HG03565 (cell line): ENCODE results near the gene MORN1.

Experiments used
- ATAC-seq: cut with Tn5 transposase; IDR thresholded peaks from one replicate; pipeline ENCODE4 v1.9.1; 2021; ENCODE audit warnings: mild to moderate bottlenecking, moderate library complexity; ENCODE audit not compliant: unreplicated experiment

The MORN1 gene

GRCh38 chr1:2324553-2325366 lies 66.6 kb downstream of the MORN1 start:
- ATAC-seq, result no peak

GRCh38 chr1:2323451-2323974 lies 67.8 kb downstream of the MORN1 start:
- ATAC-seq, result no peak

GRCh38 chr1:2322581-2323211 lies 68.7 kb downstream of the MORN1 start:
- ATAC-seq, result no peak

GRCh38 chr1:2322065-2322571 lies 69.2 kb downstream of the MORN1 start:
- no peak for ATAC-seq

- no peak for ATAC-seq
Observed at GRCh38 chr1:2320760-2321667, 70.3 kb downstream of the MORN1 start.

- no peak for ATAC-seq
Observed at GRCh38 chr1:2320006-2320405, 71.3 kb downstream of the MORN1 start.

GRCh38 chr1:2319291-2319690 lies 72.1 kb downstream of the MORN1 start:
- ATAC-seq, result no peak

- ATAC-seq, result no peak
Observed at GRCh38 chr1:2318314-2319278, 72.8 kb downstream of the MORN1 start.

GRCh38 chr1:2317230-2318065 lies 73.9 kb downstream of the MORN1 start:
- ATAC-seq, result no peak

- ATAC-seq, result no peak
Observed at GRCh38 chr1:2316451-2316961, 74.8 kb downstream of the MORN1 start.

GRCh38 chr1:2315674-2316450 lies 75.5 kb downstream of the MORN1 start:
- ATAC-seq, result no peak

- ATAC-seq, result no peak
Observed at GRCh38 chr1:2314803-2315673, 76.3 kb downstream of the MORN1 start.

GRCh38 chr1:2314273-2314802 lies 77.0 kb downstream of the MORN1 start:
- no peak for ATAC-seq

- no peak for ATAC-seq
Observed at GRCh38 chr1:2313651-2314261, 77.6 kb downstream of the MORN1 start.

- ATAC-seq, result no peak
Observed at GRCh38 chr1:2312515-2313301, 78.6 kb downstream of the MORN1 start.

GRCh38 chr1:2312160-2312514 lies 79.2 kb downstream of the MORN1 start:
- no peak for ATAC-seq
